Naive thymus-derived CD4-positive, alpha-beta T cell (primary cell): ENCODE results near the gene TRPC3. TPM values are rescaled to one million over a fixed set of nuclear protein-coding genes. Genes with fewer than 3 reads are reported as not detected.

Source experiments
- ATAC-seq: fragments of 150-1000 bp; cut with Tn5 transposase; 2 replicates; pipeline ENCODE4 v1.10.0; 2021; ENCODE audit warnings: mild to moderate bottlenecking, moderate library complexity
- CTCF ChIA-PET: fragments of 350-600 bp; sonication (Branson Sonifier 250); formaldehyde crosslinking; loops from one replicate; lab custom pipeline; 2021; ENCODE audit warnings: antibody characterized with exemption; lab: Charles Lee
- POLR2A ChIA-PET: fragments of 350-600 bp; sonication (Branson Sonifier 250); formaldehyde crosslinking; loops from one replicate; lab custom pipeline; 2021; ENCODE audit warnings: antibody characterized with exemption, inconsistent platforms; lab: Charles Lee
- DNase-seq, 9 donors: peaks; one replicate each; pipeline versions ENCODE4 v3.0.0 to v3.0.0-alpha.2; 2020 to 2022; ENCODE audit warnings: mixed read lengths in 1 of 9
- H3K27ac ChIP-seq: one replicate; pipeline ENCODE4 v1.7.0; 2013; ENCODE audit warnings: mild to moderate bottlenecking, low read depth, low read length, moderate library complexity
- H3K27me3 ChIP-seq, 2 donors: one replicate each; pipeline ENCODE4 v1.7.0; 2013; ENCODE audit warnings: low read length in 2 of 2, mild to moderate bottlenecking in 2 of 2, moderate library complexity in 2 of 2; ENCODE audit not compliant: control insufficient read depth in 2 of 2, insufficient read depth in 2 of 2
- H3K36me3 ChIP-seq, 3 experiments: 1 replicate in 2 of 3; 2 replicates in 1 of 3; pipeline ENCODE4 v1.7.0; 2013; ENCODE audit warnings: low read length in 3 of 3, mild to moderate bottlenecking in 3 of 3, moderate library complexity in 1 of 3; ENCODE audit not compliant: insufficient read depth in 3 of 3, control insufficient read depth in 2 of 3
- H3K4me1 ChIP-seq, 2 donors: one replicate each; pipeline ENCODE4 v1.7.0; 2013; ENCODE audit warnings: low read length in 2 of 2, mild to moderate bottlenecking in 2 of 2, moderate library complexity in 1 of 2; ENCODE audit not compliant: control insufficient read depth in 2 of 2, insufficient read depth in 2 of 2
- H3K4me3 ChIP-seq: 2 replicates; pipeline ENCODE4 v1.7.0; 2013; ENCODE audit warnings: mild to moderate bottlenecking, low read length
- H3K9me3 ChIP-seq, 3 experiments: 1 replicate in 2 of 3; 2 replicates in 1 of 3; pipeline ENCODE4 v1.7.0; 2013; ENCODE audit warnings: low read length in 3 of 3; ENCODE audit not compliant: control insufficient read depth in 2 of 3
- H3K27ac Mint-ChIP-seq, 9 donors: one replicate each; pipeline ENCODE4 v1.8.0; 2020 to 2022; ENCODE audit warnings: mixed read lengths in 9 of 9, mild to moderate bottlenecking in 8 of 9, moderate library complexity in 5 of 9, inconsistent platforms in 2 of 9
- H3K27me3 Mint-ChIP-seq, 5 donors: one replicate each; pipeline ENCODE4 v1.8.0; 2021 to 2022; ENCODE audit warnings: mixed read lengths in 5 of 5, mild to moderate bottlenecking in 1 of 5
- H3K36me3 Mint-ChIP-seq, 5 donors: one replicate each; pipeline ENCODE4 v1.8.0; 2020 to 2022; ENCODE audit warnings: mixed read lengths in 5 of 5, mild to moderate bottlenecking in 3 of 5, inconsistent platforms in 1 of 5
- H3K4me1 Mint-ChIP-seq, 7 donors: one replicate each; pipeline ENCODE4 v1.8.0; 2020 to 2022; ENCODE audit warnings: mixed read lengths in 7 of 7, mild to moderate bottlenecking in 3 of 7, inconsistent platforms in 1 of 7
- H3K4me3 Mint-ChIP-seq, 10 donors: one replicate each; pipeline ENCODE4 v1.8.0; 2020 to 2022; ENCODE audit warnings: mild to moderate bottlenecking in 10 of 10, mixed read lengths in 10 of 10, moderate library complexity in 6 of 10, inconsistent platforms in 2 of 10
- H3K9me3 Mint-ChIP-seq, 11 donors: one replicate each; pipeline ENCODE4 v1.8.0; 2020 to 2022; ENCODE audit warnings: mixed read lengths in 11 of 11, mild to moderate bottlenecking in 4 of 11, inconsistent platforms in 1 of 11, moderate library complexity in 1 of 11
- intact Hi-C, 2 donors: fragments of 100-400 bp; cut with micrococcal nuclease; formaldehyde crosslinking; loops; one replicate each; pipeline ENCODE4 v1.15.1; 2023
- polyA plus RNA-seq, 2 donors: library from polyadenylated mRNA; unstranded; fragments of 300-500 nt; fragmentation: Illumina TruSeq; gene quantifications; one replicate each; pipeline ENCODE4 v1.2.3, GENCODE V29; 2021
- total RNA-seq, 6 experiments: library from RNA in 5 of 6; stranded (reverse) in 5 of 6; gene quantifications; 1 replicate in 5 of 6; 2 replicates in 1 of 6; pipeline ENCODE4 v1.2.3 and lab custom pipeline; 2021 to 2026

TRPC3 gene
- total and polyA plus RNA-seq, 7 experiments from 2014 or later, result 0.99 TPM; not detected in 6

GRCh38 chr4:121973816-121974215, 22.0 kb upstream of the TRPC3 start:
- peaks cover 0 to 7% of the 10 kb centered on the region in 2 donors for H3K4me1 ChIP-seq
- H3K9me3 ChIP-seq, result no peaks in the 10 kb centered on the region
- no peaks in the 10 kb centered on the region for H3K27me3 ChIP-seq
- CTCF ChIA-PET, result no interaction called here
- H3K36me3 ChIP-seq, result no peaks in the 10 kb centered on the region
- intact Hi-C loops, result no loop called here
- H3K4me3 ChIP-seq, result no peak overlapping the region
- H3K9me3 Mint-ChIP-seq, result peaks cover 0 to 3% (median 0%) of the 10 kb centered on the region in 11 donors
- no peak overlapping the region for H3K27ac ChIP-seq
- peaks cover 0 to 18% (median 6%) of the 10 kb centered on the region in 7 donors for H3K4me1 Mint-ChIP-seq
- H3K27ac Mint-ChIP-seq, result no peak overlapping the region
- ATAC-seq (no peak), DNase-seq (no peak)
- H3K4me3 Mint-ChIP-seq, result no peak overlapping the region
- H3K27me3 Mint-ChIP-seq, result peaks cover 11 to 32% (median 18%) of the 10 kb centered on the region in 5 donors
- no peaks in the 10 kb centered on the region for H3K36me3 Mint-ChIP-seq
- POLR2A ChIA-PET, result no interaction called here

GRCh38 chr4:121968859-121969258, 17.0 kb upstream of the TRPC3 start:
- Histone ChIP-seq H3K36me3 (no peaks in the 10 kb centered on the region), H3K27ac (no peak overlapping the region), H3K27me3 (no peaks in the 10 kb centered on the region), H3K4me1 (no peaks in the 10 kb centered on the region), H3K4me3 (no peak overlapping the region), H3K9me3 (no peaks in the 10 kb centered on the region)
- no peak overlapping the region for H3K4me3 Mint-ChIP-seq
- H3K27ac Mint-ChIP-seq, result no peak overlapping the region
- ChIA-PET POLR2A (no interaction called here), CTCF (no interaction called here)
- intact Hi-C loops, result no loop called here
- peaks cover 0 to 45% (median 35%) of the 10 kb centered on the region in 5 donors for H3K27me3 Mint-ChIP-seq
- H3K9me3 Mint-ChIP-seq, result peaks cover 0 to 5% (median 0%) of the 10 kb centered on the region in 11 donors
- peaks cover 0 to 4% (median 0%) of the 10 kb centered on the region in 5 donors for H3K36me3 Mint-ChIP-seq
- no peak for ATAC-seq
- H3K4me1 Mint-ChIP-seq, result no peaks in the 10 kb centered on the region
- DNase-seq, result no peak

GRCh38 chr4:121964958-121965357, 13.1 kb upstream of the TRPC3 start:
- Mint-ChIP-seq H3K36me3 (peaks cover 0 to 4% (median 0%) of the 10 kb centered on the region in 5 donors), H3K4me3 (no peak overlapping the region), H3K27ac (no peak overlapping the region), H3K27me3 (peaks cover 4 to 34% (median 19%) of the 10 kb centered on the region in 5 donors), H3K4me1 (no peaks in the 10 kb centered on the region), H3K9me3 (peaks cover 0 to 6% (median 0%) of the 10 kb centered on the region in 11 donors)
- CTCF ChIA-PET, result no interaction called here
- ATAC-seq (no peak), DNase-seq (no peak)
- POLR2A ChIA-PET, result no interaction called here
- Histone ChIP-seq H3K9me3 (no peaks in the 10 kb centered on the region), H3K4me1 (no peaks in the 10 kb centered on the region), H3K36me3 (no peaks in the 10 kb centered on the region), H3K27ac (no peak overlapping the region), H3K27me3 (no peaks in the 10 kb centered on the region), H3K4me3 (no peak overlapping the region)
- intact Hi-C loops, result no loop called here

- POLR2A ChIA-PET, result no interaction called here
- H3K9me3 Mint-ChIP-seq, result peaks cover 0 to 6% (median 0%) of the 10 kb centered on the region in 11 donors
- H3K27ac ChIP-seq, result no peak overlapping the region
- CTCF ChIA-PET, result no interaction called here
- no peak overlapping the region for H3K4me3 Mint-ChIP-seq
- no peaks in the 10 kb centered on the region for H3K9me3 ChIP-seq
- H3K4me1 Mint-ChIP-seq, result no peaks in the 10 kb centered on the region
- peaks cover 4 to 44% (median 10%) of the 10 kb centered on the region in 5 donors for H3K27me3 Mint-ChIP-seq
- H3K36me3 ChIP-seq, result no peaks in the 10 kb centered on the region
- no peak overlapping the region for H3K27ac Mint-ChIP-seq
- intact Hi-C loops, result no loop called here
- peaks cover 0 to 4% (median 0%) of the 10 kb centered on the region in 5 donors for H3K36me3 Mint-ChIP-seq
- H3K27me3 ChIP-seq, result no peaks in the 10 kb centered on the region
- no peaks in the 10 kb centered on the region for H3K4me1 ChIP-seq
- ATAC-seq (no peak), DNase-seq (no peak)
- no peak overlapping the region for H3K4me3 ChIP-seq
Measured at GRCh38 chr4:121960818-121961217, 9.0 kb upstream of the TRPC3 start.

GRCh38 chr4:121958777-121959176, 6.9 kb upstream of the TRPC3 start:
- Histone ChIP-seq H3K27me3 (no peaks in the 10 kb centered on the region), H3K27ac (no peak overlapping the region), H3K9me3 (no peaks in the 10 kb centered on the region), H3K4me3 (no peak overlapping the region), H3K4me1 (no peaks in the 10 kb centered on the region), H3K36me3 (no peaks in the 10 kb centered on the region)
- intact Hi-C loops, result loop anchor here in 1 of 2 donors (10.0 kb wide), 1 partner anchor 496 kb away; the partner anchor contains the start of gene IL2
- ChIA-PET POLR2A (no interaction called here), CTCF (no interaction called here)
- peaks cover 0 to 4% (median 2%) of the 10 kb centered on the region in 7 donors for H3K4me1 Mint-ChIP-seq
- DNase-seq, result no peak
- no peak overlapping the region for H3K27ac Mint-ChIP-seq
- peaks cover 0 to 1% (median 0%) of the 10 kb centered on the region in 5 donors for H3K36me3 Mint-ChIP-seq
- no peak overlapping the region for H3K4me3 Mint-ChIP-seq
- no peak for ATAC-seq
- peaks cover 0 to 2% (median 0%) of the 10 kb centered on the region in 11 donors for H3K9me3 Mint-ChIP-seq
- peaks cover 0 to 42% (median 7%) of the 10 kb centered on the region in 5 donors for H3K27me3 Mint-ChIP-seq

- H3K27me3 Mint-ChIP-seq, result peaks cover 0 to 49% (median 9%) of the 10 kb centered on the region in 5 donors
- ChIA-PET POLR2A (no interaction called here), CTCF (interaction anchor here (0.6 kb wide), 1 partner anchor 11 kb away, joined by 3 read pairs; no protein-coding TSS in a partner anchor)
- intact Hi-C loops, result loop anchor here in 1 of 2 donors (10.0 kb wide), 1 partner anchor 498 kb away; the partner anchor contains the start of gene IL2
- Histone ChIP-seq H3K4me3 (no peak overlapping the region), H3K9me3 (no peaks in the 10 kb centered on the region), H3K27ac (no peak overlapping the region), H3K4me1 (no peaks in the 10 kb centered on the region), H3K36me3 (no peaks in the 10 kb centered on the region), H3K27me3 (peaks cover 0 to 1% of the 10 kb centered on the region in 2 donors)
- DNase-seq (no peak), ATAC-seq (no peak)
- H3K9me3 Mint-ChIP-seq, result peaks cover 0 to 1% (median 0%) of the 10 kb centered on the region in 11 donors
- H3K4me3 Mint-ChIP-seq, result no peak overlapping the region
- H3K27ac Mint-ChIP-seq, result no peak overlapping the region
- H3K4me1 Mint-ChIP-seq, result peaks cover 0 to 12% (median 6%) of the 10 kb centered on the region in 7 donors
- no peaks in the 10 kb centered on the region for H3K36me3 Mint-ChIP-seq
Measured at GRCh38 chr4:121957266-121957665, 5.4 kb upstream of the TRPC3 start.

- Mint-ChIP-seq H3K27ac (no peak overlapping the region), H3K4me1 (peaks cover 0 to 26% (median 17%) of the 10 kb centered on the region in 7 donors), H3K27me3 (peaks cover 18 to 52% (median 28%) of the 10 kb centered on the region in 5 donors), H3K4me3 (no peak overlapping the region), H3K36me3 (no peaks in the 10 kb centered on the region), H3K9me3 (no peaks in the 10 kb centered on the region)
- no peak for DNase-seq
- H3K9me3 ChIP-seq, result no peaks in the 10 kb centered on the region
- POLR2A ChIA-PET, result interaction anchor here (0.5 to 0.7 kb wide), 2 partner anchors 258 to 334 kb away, joined by 3 read pairs; no protein-coding TSS in a partner anchor
- no peak for ATAC-seq
- no peaks in the 10 kb centered on the region for H3K36me3 ChIP-seq
- no peak overlapping the region for H3K27ac ChIP-seq
- CTCF ChIA-PET, result no interaction called here
- no peak overlapping the region for H3K4me3 ChIP-seq
- H3K4me1 ChIP-seq, result no peaks in the 10 kb centered on the region
- peaks cover 0 to 7% of the 10 kb centered on the region in 2 donors for H3K27me3 ChIP-seq
- intact Hi-C loops, result loop anchor here (5.0 to 10.0 kb wide), 4 partner anchors 501 to 778 kb away; partner anchors contain the start of genes IL2 (in 2 of the 2) and BBS12 (in 1 of the 2)
Measured at GRCh38 chr4:121953860-121954259, 2.0 kb upstream of the TRPC3 start.
